HepG2 (cell line): ENCODE results near the gene IL26. TPM values are rescaled to one million over a fixed set of nuclear protein-coding genes. Genes with fewer than 3 reads are reported as not detected.

ENCODE experiments used
- ATAC-seq: fragments of 200-7000 bp; cut with Tn5 transposase; 3 replicates; pipeline ENCODE4 v1.9.1; 2020; ENCODE audit warnings: mild to moderate bottlenecking, moderate library complexity
- BruUV-seq: library from RNA; stranded (reverse); fragments of 400-500 nt; replicated peaks from 2 replicates; lab custom pipeline; 2021; lab: Mats Ljungman, UMichigan
- CTCF ChIA-PET: fragments of 300-600 bp; formaldehyde crosslinking; extraction: SDS; loops from one replicate; lab custom pipeline; 2021; ENCODE audit warnings: low total read pairs, inconsistent platforms, low intra/inter-chr PET ratio; lab: Yijun Ruan, JAX
- POLR2A ChIA-PET: fragments of 350-600 bp; sonication (Branson Sonifier 250); formaldehyde crosslinking; loops from one replicate; lab custom pipeline; 2020; ENCODE audit warnings: antibody characterized with exemption, inconsistent platforms; lab: Yijun Ruan, JAX
- DNase-seq: peaks from one replicate; pipeline ENCODE4 v3.0.0-alpha.2; 2015; ENCODE audit warnings: low spot score
- FAIRE-seq: peaks from 3 replicates; lab custom pipeline; 2011; peaks lifted over from hg19 to GRCh38; lab: Jason Lieb, UNC
- H2AFZ ChIP-seq: one replicate; pipeline ENCODE4 v1.6.1; 2011; ENCODE audit warnings: low read length, inconsistent platforms
- H3K27ac ChIP-seq: fragments of 300-600 bp; 3 replicates; pipeline ENCODE4 v1.8.0; 2011; ENCODE audit warnings: mixed run types, mild to moderate bottlenecking, mixed read lengths, low read length, inconsistent platforms; ENCODE audit not compliant: insufficient read depth; ENCODE audit errors: extremely low read length
- H3K27me3 ChIP-seq, 2 experiments: fragments of 200-600 bp in 1 of 2; 2 replicates in 1 of 2; 3 replicates in 1 of 2; pipeline versions ENCODE4 v1.6.0 to v1.8.0; 2011; ENCODE audit warnings: low read length in 2 of 2, mild to moderate bottlenecking in 2 of 2, moderate library complexity in 2 of 2, inconsistent platforms in 1 of 2; ENCODE audit not compliant: insufficient read depth in 2 of 2, control insufficient read depth in 1 of 2
- H3K36me3 ChIP-seq, 2 experiments: fragments of 200-600 bp in 1 of 2; replicated peaks in 1 of 2; 2 replicates in 1 of 2; 3 replicates in 1 of 2; pipeline versions ENCODE4 v1.5.1 to v1.8.0; 2011; ENCODE audit warnings: low read length in 2 of 2, inconsistent platforms in 1 of 2; ENCODE audit not compliant: insufficient read depth in 2 of 2, control insufficient read depth in 1 of 2
- H3K4me1 ChIP-seq: 2 replicates; pipeline ENCODE4 v1.5.1; 2012; ENCODE audit warnings: low read length, inconsistent platforms; ENCODE audit not compliant: insufficient read depth
- H3K4me2 ChIP-seq: 2 replicates; pipeline ENCODE4 v1.6.0; 2011; ENCODE audit warnings: low read depth, low read length, inconsistent platforms
- H3K4me3 ChIP-seq, 3 experiments: fragments of 200-600 bp in 1 of 3; sonication (generic), shearing (Covaris generic) in 1 of 3; replicated peaks in 1 of 3; 2 replicates each; pipeline ENCODE4 v1.5.1; 2011 to 2016; ENCODE audit warnings: low read length in 3 of 3, inconsistent platforms in 2 of 3, low read depth in 2 of 3, mild to moderate bottlenecking in 2 of 3, control low read depth in 1 of 3, mixed read lengths in 1 of 3; ENCODE audit not compliant: insufficient read depth in 1 of 3
- H3K79me2 ChIP-seq: one replicate; pipeline ENCODE4 v1.6.1; 2011; ENCODE audit warnings: low read length, inconsistent platforms; ENCODE audit not compliant: insufficient read depth
- H3K9ac ChIP-seq: 2 replicates; pipeline ENCODE4 v1.6.0; 2011; ENCODE audit warnings: mild to moderate bottlenecking, low read depth, low read length, inconsistent platforms; ENCODE audit not compliant: insufficient read depth
- H3K9me3 ChIP-seq: 2 replicates; pipeline ENCODE4 v1.5.1; 2012; ENCODE audit warnings: mild to moderate bottlenecking, low read length
- H4K20me1 ChIP-seq: 2 replicates; pipeline ENCODE4 v1.6.0; 2011; ENCODE audit warnings: inconsistent platforms, mild to moderate bottlenecking, low read length, moderate library complexity; ENCODE audit not compliant: insufficient read depth
- DNMT3B ChIP-seq: conservative IDR thresholded peaks from 2 replicates; pipeline ENCODE4 v1.6.1; 2016; ENCODE audit warnings: missing biosample characterization, control low read depth
- FLYWCH1 ChIP-seq: sonication (generic); formaldehyde crosslinking; IDR thresholded peaks from 2 replicates; pipeline ENCODE4 v1.8.1; 2023; ENCODE audit warnings: mild to moderate bottlenecking, missing genetic modification reagents
- FOXJ3 ChIP-seq: sonication (generic); formaldehyde crosslinking; IDR thresholded peaks from 2 replicates; pipeline ENCODE4 v1.4.0; 2020; ENCODE audit warnings: missing genetic modification reagents, mild to moderate bottlenecking, borderline replicate concordance
- FOXK1 ChIP-seq: sonication (generic); formaldehyde crosslinking; IDR thresholded peaks from 2 replicates; pipeline ENCODE4 v1.4.0; 2020; ENCODE audit warnings: low read depth, missing genetic modification reagents, borderline replicate concordance
- FOXP1 ChIP-seq, 2 experiments: fragments of 450-650 bp in 1 of 2; IDR thresholded peaks; 2 replicates each; pipeline ENCODE4 v1.6.1; 2017 to 2018; ENCODE audit warnings: antibody characterized with exemption in 1 of 2
- LCORL ChIP-seq, 2 experiments: fragments of 450-650 bp in 1 of 2; sonication (generic) in 1 of 2; formaldehyde crosslinking in 1 of 2; IDR thresholded peaks; 2 replicates each; pipeline versions ENCODE4 v1.5.0 to v1.6.1; 2017 to 2020; ENCODE audit warnings: antibody characterized with exemption in 1 of 2, missing genetic modification reagents in 1 of 2
- NFYC ChIP-seq: IDR thresholded peaks from 2 replicates; pipeline ENCODE4 v1.6.1; 2016; ENCODE audit warnings: missing genetic modification reagents, missing compliant biosample characterization
- SCMH1 ChIP-seq: sonication (generic); formaldehyde crosslinking; IDR thresholded peaks from 2 replicates; pipeline ENCODE4 v1.9.0; 2021; ENCODE audit warnings: missing genetic modification reagents, mild to moderate bottlenecking, borderline replicate concordance
- SIN3B ChIP-seq: fragments of 150-350 bp; IDR thresholded peaks from 2 replicates; pipeline ENCODE4 v1.6.1; 2014; ENCODE audit warnings: low read length
- ZBTB7B ChIP-seq: sonication (generic); formaldehyde crosslinking; IDR thresholded peaks from 2 replicates; pipeline ENCODE4 v1.4.0; 2020; ENCODE audit warnings: missing genetic modification reagents
- ZMYM2 ChIP-seq: sonication (generic); formaldehyde crosslinking; IDR thresholded peaks from 2 replicates; pipeline ENCODE4 v1.8.0; 2022; ENCODE audit warnings: mild to moderate bottlenecking, missing genetic modification reagents
- ZMYM4 ChIP-seq: sonication (generic); formaldehyde crosslinking; IDR thresholded peaks from 2 replicates; pipeline ENCODE4 v1.8.1; 2023; ENCODE audit warnings: mild to moderate bottlenecking, missing genetic modification reagents
- WGBS: methylation state at CpG from one replicate; pipeline ENCODE4 v1.1.6; 2017; ENCODE audit warnings: low lambda C conversion rate; 5-methylcytosine and 5-hydroxymethylcytosine counted together
- in situ Hi-C: cut with HindIII; loops from 2 replicates; pipeline ENCODE4 v1.10.0; 2017; ENCODE audit warnings: low pct_unique_long_range_greater_than_20kb; ENCODE audit not compliant: extremely low pct_ligation_motif_present
- intact Hi-C: fragments of 100-400 bp; cut with micrococcal nuclease; formaldehyde crosslinking; loops from one replicate; pipeline ENCODE4 v1.10.0; 2022; ENCODE audit not compliant: unreplicated experiment
- polyA plus RNA-seq, 8 experiments: library from polyadenylated mRNA; depleted of rRNA in 3 of 8; stranded (reverse) in 7 of 8; unstranded in 1 of 8; fragments of >200 nt; fragmentation: Illumina TruSeq in 4 of 8; extraction: Trizol in 4 of 8; gene quantifications; 2 replicates each; pipeline versions ENCODE4 v1.2.1 to v1.2.3, GENCODE V29; 2011 to 2016; ENCODE audit warnings: low read depth in 4 of 8, missing spikeins in 1 of 8, mixed read lengths in 1 of 8; ENCODE audit not compliant: insufficient read depth in 1 of 8
- total RNA-seq, 5 experiments: library from RNA; depleted of rRNA; stranded (reverse); fragments of >200 nt; fragmentation: Illumina TruSeq; extraction: Trizol; gene quantifications; 2 replicates each; pipeline ENCODE4 v1.2.3, GENCODE V29; 2016; ENCODE audit warnings: low read depth in 1 of 5
- TF ChIP-seq, protein P1 (sequence below): IDR thresholded peaks from 2 replicates; pipeline ENCODE4 v1.6.1; 2016; ENCODE audit warnings: low read depth, control low read depth
- TF ChIP-seq, protein P2 (sequence below): sonication (generic); formaldehyde crosslinking; IDR thresholded peaks from 2 replicates; pipeline ENCODE4 v1.4.0; 2020; ENCODE audit warnings: missing genetic modification reagents
- TF ChIP-seq, protein P3 (sequence below): sonication (generic); formaldehyde crosslinking; IDR thresholded peaks from 2 replicates; pipeline ENCODE4 v1.4.0; 2020; ENCODE audit warnings: missing genetic modification reagents; ENCODE audit errors: not compliant biosample characterization
- TF ChIP-seq, protein P4 (sequence below): sonication (generic); formaldehyde crosslinking; IDR thresholded peaks from 2 replicates; pipeline ENCODE4 v1.4.0; 2020; ENCODE audit warnings: missing genetic modification reagents, borderline replicate concordance

Gene IL26
- total and polyA plus RNA-seq, 2 of the 13 experiments (the other 11 are each of a cell fraction or from before 2014, with no cell fraction given), result not detected

DNA sequence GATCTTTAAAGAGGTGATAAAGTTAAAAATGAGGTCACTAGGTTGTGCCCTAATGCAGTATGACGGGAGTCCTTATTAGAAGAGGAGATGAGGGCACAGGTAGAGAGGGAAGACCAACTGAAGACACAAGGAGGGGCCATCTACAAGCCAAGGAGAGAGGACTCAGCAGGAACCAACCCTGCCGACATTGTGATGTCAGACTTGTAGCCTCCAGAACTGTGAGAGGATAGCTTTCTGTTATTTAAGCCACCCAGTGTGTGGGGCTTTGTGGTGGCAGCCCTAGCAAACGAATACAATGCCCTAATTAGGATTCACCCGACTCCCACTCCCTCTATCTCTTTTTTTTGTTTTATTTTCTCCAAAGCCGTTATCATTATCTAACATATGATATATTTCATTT is 7.9 kb upstream of the IL26 start:
- in situ Hi-C loops, result no loop called here
- intact Hi-C loops, result no loop called here
- DNase-seq, result no peak
- H3K27me3 ChIP-seq, result peaks cover 0 to 17% of the 10 kb centered on the region in 2 experiments; a peak in 2 of 5 replicates
- FAIRE-seq, result no peak
- 7% methylated on average over 5 of the region's 5 CpGs for WGBS
- no peak overlapping the region for H3K27ac ChIP-seq
- CTCF ChIA-PET, result no interaction called here
- TF ChIP-seq NFYC (CRISPR knock-in tag) (no peak), FLYWCH1 (CRISPR knock-in tag) (no peak), DNMT3B (CRISPR knock-in tag) (no peak), ZMYM4 (no peak), FOXK1 (CRISPR knock-in tag) (no peak), SCMH1 (CRISPR knock-in tag) (no peak), LCORL (IDR thresholded peaks at IDR 0.05) (no peak), LCORL (CRISPR knock-in tag; IDR thresholded peaks at IDR 0.05) (no peak), SIN3B (no peak), FOXP1 (IDR thresholded peaks at IDR 0.05) (no peak), FOXP1 (CRISPR knock-in tag; IDR thresholded peaks at IDR 0.05) (no peak), FOXJ3 (CRISPR knock-in tag) (no peak), ZBTB7B (no peak), ZMYM2 (no peak)
- TF ChIP-seq, protein P1, sequence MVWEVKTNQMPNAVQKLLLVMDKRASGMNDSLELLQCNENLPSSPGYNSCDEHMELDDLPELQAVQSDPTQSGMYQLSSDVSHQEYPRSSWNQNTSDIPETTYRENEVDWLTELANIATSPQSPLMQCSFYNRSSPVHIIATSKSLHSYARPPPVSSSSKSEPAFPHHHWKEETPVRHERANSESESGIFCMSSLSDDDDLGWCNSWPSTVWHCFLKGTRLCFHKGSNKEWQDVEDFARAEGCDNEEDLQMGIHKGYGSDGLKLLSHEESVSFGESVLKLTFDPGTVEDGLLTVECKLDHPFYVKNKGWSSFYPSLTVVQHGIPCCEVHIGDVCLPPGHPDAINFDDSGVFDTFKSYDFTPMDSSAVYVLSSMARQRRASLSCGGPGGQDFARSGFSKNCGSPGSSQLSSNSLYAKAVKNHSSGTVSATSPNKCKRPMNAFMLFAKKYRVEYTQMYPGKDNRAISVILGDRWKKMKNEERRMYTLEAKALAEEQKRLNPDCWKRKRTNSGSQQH (CRISPR knock-in tag), result no peak
- TF ChIP-seq, protein P2, sequence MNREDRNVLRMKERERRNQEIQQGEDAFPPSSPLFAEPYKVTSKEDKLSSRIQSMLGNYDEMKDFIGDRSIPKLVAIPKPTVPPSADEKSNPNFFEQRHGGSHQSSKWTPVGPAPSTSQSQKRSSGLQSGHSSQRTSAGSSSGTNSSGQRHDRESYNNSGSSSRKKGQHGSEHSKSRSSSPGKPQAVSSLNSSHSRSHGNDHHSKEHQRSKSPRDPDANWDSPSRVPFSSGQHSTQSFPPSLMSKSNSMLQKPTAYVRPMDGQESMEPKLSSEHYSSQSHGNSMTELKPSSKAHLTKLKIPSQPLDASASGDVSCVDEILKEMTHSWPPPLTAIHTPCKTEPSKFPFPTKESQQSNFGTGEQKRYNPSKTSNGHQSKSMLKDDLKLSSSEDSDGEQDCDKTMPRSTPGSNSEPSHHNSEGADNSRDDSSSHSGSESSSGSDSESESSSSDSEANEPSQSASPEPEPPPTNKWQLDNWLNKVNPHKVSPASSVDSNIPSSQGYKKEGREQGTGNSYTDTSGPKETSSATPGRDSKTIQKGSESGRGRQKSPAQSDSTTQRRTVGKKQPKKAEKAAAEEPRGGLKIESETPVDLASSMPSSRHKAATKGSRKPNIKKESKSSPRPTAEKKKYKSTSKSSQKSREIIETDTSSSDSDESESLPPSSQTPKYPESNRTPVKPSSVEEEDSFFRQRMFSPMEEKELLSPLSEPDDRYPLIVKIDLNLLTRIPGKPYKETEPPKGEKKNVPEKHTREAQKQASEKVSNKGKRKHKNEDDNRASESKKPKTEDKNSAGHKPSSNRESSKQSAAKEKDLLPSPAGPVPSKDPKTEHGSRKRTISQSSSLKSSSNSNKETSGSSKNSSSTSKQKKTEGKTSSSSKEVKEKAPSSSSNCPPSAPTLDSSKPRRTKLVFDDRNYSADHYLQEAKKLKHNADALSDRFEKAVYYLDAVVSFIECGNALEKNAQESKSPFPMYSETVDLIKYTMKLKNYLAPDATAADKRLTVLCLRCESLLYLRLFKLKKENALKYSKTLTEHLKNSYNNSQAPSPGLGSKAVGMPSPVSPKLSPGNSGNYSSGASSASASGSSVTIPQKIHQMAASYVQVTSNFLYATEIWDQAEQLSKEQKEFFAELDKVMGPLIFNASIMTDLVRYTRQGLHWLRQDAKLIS (CRISPR knock-in tag), result no peak
- TF ChIP-seq, protein P3, sequence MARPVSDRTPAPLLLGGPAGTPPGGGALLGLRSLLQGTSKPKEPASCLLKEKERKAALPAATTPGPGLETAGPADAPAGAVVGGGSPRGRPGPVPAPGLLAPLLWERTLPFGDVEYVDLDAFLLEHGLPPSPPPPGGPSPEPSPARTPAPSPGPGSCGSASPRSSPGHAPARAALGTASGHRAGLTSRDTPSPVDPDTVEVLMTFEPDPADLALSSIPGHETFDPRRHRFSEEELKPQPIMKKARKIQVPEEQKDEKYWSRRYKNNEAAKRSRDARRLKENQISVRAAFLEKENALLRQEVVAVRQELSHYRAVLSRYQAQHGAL (CRISPR knock-in tag), result no peak
- TF ChIP-seq, protein P4, sequence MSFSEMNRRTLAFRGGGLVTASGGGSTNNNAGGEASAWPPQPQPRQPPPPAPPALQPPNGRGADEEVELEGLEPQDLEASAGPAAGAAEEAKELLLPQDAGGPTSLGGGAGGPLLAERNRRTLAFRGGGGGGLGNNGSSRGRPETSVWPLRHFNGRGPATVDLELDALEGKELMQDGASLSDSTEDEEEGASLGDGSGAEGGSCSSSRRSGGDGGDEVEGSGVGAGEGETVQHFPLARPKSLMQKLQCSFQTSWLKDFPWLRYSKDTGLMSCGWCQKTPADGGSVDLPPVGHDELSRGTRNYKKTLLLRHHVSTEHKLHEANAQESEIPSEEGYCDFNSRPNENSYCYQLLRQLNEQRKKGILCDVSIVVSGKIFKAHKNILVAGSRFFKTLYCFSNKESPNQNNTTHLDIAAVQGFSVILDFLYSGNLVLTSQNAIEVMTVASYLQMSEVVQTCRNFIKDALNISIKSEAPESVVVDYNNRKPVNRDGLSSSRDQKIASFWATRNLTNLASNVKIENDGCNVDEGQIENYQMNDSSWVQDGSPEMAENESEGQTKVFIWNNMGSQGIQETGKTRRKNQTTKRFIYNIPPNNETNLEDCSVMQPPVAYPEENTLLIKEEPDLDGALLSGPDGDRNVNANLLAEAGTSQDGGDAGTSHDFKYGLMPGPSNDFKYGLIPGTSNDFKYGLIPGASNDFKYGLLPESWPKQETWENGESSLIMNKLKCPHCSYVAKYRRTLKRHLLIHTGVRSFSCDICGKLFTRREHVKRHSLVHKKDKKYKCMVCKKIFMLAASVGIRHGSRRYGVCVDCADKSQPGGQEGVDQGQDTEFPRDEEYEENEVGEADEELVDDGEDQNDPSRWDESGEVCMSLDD, result no peak
- no peak overlapping the region for H3K9ac ChIP-seq
- no peak overlapping the region for H2AFZ ChIP-seq
- no peak overlapping the region for H3K4me3 ChIP-seq
- H3K4me2 ChIP-seq, result no peak overlapping the region
- POLR2A ChIA-PET, result no interaction called here
- peaks cover 9% of the 10 kb centered on the region for H3K4me1 ChIP-seq
- BruUV-seq, result no TSS peak
- H3K36me3 ChIP-seq, result no peaks in the 10 kb centered on the region
- no peaks in the 10 kb centered on the region for H3K9me3 ChIP-seq
- H4K20me1 ChIP-seq, result no peaks in the 10 kb centered on the region
- H3K79me2 ChIP-seq, result no peaks in the 10 kb centered on the region
- no peak for ATAC-seq
